ENCODE data around the gene PCDHGA4.
"Not testable (repeated sequence)": the region's sequence is repeated elsewhere in the genome, so short reads cannot be mapped to it uniquely, and the experiment has no call there.

PCDHGA4 gene

GRCh38 chr5:141384471-141385267 is 29.8 kb downstream of the PCDHGA4 start:
- DNase-seq (ENCODE audit: low spot score): no peak

DNA sequence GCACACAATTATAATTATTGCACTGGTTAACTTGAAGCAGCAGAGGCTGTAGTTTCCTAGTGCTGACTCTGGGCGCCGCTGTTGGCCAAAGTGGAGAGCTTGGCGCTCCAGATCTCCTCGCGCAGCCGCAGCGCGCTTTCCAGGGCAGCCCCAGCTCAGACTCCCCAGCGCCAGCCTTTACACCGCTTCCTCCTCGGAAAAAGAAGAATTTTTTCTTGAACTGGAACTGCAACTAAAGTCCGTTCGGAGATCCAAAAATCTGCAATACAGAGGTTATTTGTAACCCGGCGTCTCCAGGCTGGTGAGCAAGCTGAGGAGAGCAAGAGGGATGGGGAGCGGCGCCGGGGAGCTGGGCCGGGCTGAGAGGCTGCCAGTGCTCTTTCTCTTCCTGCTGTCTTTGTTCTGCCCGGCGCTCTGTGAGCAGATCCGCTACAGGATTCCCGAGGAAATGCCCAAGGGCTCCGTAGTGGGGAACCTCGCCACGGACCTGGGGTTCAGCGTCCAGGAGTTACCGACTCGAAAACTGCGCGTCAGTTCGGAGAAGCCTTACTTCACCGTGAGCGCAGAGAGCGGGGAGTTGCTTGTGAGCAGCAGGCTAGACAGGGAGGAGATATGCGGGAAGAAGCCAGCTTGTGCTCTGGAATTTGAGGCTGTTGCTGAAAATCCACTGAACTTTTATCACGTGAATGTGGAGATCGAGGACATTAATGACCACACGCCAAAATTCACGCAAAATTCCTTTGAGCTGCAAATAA is 32.9 kb downstream of the PCDHGA4 start, which contains the start of gene PCDHGB4:
Gene PCDHGB4, plus strand, starts transcription at position 142 of the 755 bp plus-strand sequence. Its CDS starts 187 bp downstream, at position 329.
- DNase-seq (ENCODE audit: low spot score): not testable (repeated sequence)

DNA sequence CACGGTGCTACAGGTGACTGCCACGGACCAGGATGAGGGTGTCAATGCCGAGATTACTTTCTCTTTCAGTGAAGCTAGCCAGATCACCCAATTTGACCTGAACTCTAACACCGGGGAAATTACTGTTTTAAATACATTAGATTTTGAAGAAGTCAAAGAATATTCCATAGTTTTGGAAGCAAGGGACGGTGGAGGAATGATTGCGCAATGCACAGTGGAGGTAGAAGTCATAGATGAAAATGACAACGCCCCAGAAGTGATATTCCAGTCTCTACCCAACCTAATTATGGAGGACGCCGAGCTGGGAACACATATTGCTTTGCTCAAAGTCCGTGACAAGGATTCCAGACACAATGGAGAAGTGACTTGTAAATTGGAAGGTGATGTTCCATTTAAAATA is 33.8 kb downstream of the PCDHGA4 start:
- no peak for DNase-seq (ENCODE audit: low spot score)

DNA sequence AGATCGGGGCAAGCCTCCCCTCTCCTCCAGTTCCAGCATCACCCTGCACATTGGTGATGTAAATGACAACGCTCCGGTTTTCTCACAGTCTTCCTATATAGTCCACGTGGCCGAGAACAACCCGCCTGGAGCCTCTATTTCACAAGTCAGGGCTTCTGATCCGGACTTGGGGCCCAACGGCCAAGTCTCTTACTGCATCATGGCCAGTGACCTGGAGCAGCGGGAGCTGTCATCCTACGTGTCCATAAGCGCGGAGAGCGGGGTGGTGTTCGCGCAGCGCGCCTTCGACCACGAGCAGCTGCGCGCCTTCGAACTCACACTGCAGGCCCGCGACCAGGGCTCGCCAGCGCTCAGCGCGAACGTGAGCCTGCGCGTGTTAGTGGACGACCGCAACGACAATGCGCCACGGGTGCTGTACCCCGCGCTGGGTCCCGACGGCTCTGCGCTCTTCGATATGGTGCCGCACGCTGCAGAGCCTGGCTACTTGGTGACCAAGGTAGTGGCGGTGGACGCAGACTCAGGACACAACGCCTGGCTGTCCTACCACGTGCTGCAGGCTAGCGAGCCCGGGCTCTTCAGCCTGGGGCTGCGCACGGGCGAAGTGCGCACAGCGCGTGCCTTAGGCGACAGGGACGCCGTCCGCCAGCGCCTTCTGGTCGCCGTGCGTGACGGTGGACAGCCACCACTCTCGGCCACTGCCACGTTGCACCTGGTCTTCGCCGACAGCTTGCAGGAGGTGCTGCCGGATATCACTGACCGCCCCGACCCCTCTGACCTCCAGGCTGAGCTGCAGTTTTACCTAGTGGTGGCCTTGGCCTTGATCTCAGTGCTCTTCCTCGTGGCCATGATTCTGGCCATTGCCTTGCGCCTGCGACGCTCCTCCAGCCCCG is 34.6 kb downstream of the PCDHGA4 start:
- DNase-seq (ENCODE audit: low spot score): no peak

DNA sequence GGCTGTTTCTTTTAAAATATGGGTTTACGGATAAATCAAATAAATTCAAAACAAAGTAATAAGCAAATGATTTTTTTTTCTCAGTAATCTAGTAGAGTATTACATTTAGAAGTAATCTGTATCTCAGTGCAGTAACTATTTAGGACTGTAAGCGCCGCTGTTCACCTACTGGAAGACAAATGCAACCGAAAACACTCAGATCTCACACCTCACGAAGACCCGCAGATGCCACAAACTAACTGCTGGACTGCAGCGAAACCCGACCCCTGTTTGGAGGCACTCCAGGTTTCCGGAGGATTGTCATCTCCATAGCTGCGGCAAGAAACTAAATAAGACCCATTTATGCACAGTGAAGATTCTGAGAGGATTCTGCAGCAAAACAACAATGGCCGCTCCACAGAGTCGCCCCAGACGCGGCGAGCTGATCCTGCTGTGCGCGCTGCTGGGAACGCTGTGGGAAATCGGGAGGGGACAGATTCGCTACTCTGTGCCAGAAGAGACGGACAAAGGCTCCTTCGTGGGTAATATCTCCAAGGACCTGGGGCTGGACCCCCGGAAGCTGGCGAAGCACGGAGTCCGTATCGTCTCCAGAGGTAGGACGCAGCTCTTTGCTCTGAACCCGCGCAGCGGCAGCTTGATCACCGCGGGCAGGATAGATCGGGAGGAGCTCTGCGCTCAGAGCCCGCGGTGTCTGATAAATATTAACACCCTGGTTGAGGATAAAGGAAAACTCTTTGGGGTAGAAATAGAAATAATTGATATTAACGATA is 37.8 kb downstream of the PCDHGA4 start, which contains the start of gene PCDHGA8:
Gene PCDHGA8, plus strand, starts transcription at position 205 of the 770 bp plus-strand sequence. Its CDS starts 181 bp downstream, at position 386.
- DNase-seq (ENCODE audit: low spot score): no peak

DNA sequence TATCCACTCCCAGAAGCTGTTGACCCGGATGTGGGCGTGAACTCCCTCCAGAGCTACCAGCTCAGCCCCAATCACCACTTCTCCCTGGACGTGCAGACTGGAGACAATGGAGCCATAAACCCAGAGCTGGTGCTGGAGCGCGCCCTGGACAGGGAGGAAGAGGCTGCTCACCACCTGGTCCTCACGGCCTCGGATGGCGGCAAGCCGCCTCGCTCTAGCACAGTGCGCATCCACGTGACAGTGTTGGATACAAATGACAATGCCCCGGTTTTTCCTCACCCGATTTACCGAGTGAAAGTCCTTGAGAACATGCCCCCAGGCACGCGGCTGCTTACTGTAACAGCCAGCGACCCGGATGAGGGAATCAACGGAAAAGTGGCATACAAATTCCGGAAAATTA is 38.4 kb downstream of the PCDHGA4 start:
- DNase-seq (ENCODE audit: low spot score): no peak

- DNase-seq (ENCODE audit: low spot score): not testable (repeated sequence)
Measured at GRCh38 chr5:141394401-141395187, 39.8 kb downstream of the PCDHGA4 start.

DNA sequence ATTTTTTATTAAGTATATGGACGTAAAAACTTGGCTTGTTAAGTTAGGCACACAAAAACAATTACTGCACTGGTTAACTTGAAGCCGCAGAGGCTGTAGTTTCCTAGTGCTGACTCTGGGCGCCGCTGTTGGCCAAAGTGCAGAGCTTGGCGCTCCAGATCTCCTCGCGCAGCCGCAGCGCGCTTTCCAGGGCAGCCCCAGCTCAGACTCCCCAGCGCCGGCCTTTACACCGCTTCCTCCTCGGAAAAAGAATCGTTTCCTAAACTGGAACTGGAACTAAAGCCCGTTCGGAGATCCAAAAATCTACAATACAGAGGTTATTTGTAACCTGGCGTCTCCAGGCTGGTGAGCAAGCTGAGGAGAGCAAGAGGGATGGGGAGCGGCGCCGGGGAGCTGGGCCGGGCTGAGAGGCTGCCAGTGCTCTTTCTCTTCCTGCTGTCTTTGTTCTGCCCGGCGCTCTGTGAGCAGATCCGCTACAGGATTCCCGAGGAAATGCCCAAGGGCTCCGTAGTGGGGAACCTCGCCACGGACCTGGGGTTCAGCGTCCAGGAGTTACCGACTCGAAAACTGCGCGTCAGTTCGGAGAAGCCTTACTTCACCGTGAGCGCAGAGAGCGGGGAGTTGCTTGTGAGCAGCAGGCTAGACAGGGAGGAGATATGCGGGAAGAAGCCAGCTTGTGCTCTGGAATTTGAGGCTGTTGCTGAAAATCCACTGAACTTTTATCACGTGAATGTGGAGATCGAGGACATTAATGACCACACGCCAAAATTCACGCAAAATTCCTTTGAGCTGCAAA is 43.1 kb downstream of the PCDHGA4 start, which contains the start of gene PCDHGB5:
Gene PCDHGB5, plus strand, starts transcription at position 192 of the 796 bp plus-strand sequence. Its CDS starts 181 bp downstream, at position 373.
- DNase-seq (ENCODE audit: low spot score): peak; percentile 80

DNA sequence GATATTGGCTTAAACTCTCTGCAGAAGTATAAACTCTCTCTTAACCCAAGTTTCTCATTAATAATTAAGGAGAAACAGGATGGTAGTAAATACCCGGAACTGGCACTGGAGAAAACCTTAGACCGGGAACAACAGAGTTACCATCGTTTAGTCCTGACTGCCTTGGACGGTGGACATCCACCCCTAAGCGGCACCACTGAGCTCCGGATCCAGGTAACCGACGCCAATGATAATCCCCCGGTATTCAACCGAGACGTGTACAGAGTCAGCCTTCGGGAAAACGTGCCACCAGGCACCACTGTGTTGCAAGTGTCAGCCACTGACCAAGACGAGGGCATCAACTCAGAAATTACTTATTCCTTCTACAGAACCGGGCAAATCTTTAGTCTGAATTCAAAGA is 43.8 kb downstream of the PCDHGA4 start:
- DNase-seq (ENCODE audit: low spot score): no peak

DNA sequence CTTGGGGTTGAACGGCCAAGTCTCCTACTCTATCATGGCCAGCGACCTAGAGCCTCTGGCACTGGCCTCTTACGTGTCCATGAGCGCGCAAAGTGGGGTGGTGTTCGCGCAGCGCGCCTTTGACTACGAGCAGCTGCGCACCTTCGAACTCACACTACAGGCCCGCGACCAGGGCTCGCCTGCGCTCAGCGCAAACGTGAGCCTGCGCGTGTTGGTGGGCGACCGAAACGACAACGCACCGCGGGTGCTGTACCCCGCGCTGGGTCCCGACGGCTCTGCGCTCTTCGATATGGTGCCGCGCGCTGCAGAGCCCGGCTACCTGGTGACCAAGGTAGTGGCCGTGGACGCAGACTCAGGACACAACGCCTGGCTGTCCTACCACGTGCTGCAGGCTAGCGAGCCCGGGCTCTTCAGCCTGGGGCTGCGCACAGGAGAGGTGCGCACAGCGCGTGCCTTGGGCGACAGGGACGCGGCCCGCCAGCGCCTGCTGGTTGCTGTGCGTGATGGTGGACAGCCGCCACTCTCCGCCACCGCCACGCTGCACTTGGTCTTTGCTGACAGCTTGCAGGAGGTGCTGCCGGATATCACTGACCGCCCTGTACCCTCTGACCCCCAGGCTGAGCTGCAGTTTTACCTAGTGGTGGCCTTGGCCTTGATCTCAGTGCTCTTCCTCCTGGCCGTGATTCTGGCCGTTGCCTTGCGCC is 44.9 kb downstream of the PCDHGA4 start:
- no peak for DNase-seq (ENCODE audit: low spot score)

- DNase-seq (ENCODE audit: low spot score): no peak
Measured at GRCh38 chr5:141402553-141403243, 47.9 kb downstream of the PCDHGA4 start, which contains the start of gene PCDHGA9. Gene PCDHGA9 (plus strand): TSS chr5:141402778. CDS start chr5:141402953, 175 bp downstream.

- no peak for DNase-seq (ENCODE audit: low spot score)
Measured at GRCh38 chr5:141403387-141403786, 48.6 kb downstream of the PCDHGA4 start.
